Measurements from ENCODE around the gene CARD6.
"Not testable (repeated sequence)": the region's sequence is repeated elsewhere in the genome, so short reads cannot be mapped to it uniquely, and the experiment has no call there.

CARD6 gene, protein sequence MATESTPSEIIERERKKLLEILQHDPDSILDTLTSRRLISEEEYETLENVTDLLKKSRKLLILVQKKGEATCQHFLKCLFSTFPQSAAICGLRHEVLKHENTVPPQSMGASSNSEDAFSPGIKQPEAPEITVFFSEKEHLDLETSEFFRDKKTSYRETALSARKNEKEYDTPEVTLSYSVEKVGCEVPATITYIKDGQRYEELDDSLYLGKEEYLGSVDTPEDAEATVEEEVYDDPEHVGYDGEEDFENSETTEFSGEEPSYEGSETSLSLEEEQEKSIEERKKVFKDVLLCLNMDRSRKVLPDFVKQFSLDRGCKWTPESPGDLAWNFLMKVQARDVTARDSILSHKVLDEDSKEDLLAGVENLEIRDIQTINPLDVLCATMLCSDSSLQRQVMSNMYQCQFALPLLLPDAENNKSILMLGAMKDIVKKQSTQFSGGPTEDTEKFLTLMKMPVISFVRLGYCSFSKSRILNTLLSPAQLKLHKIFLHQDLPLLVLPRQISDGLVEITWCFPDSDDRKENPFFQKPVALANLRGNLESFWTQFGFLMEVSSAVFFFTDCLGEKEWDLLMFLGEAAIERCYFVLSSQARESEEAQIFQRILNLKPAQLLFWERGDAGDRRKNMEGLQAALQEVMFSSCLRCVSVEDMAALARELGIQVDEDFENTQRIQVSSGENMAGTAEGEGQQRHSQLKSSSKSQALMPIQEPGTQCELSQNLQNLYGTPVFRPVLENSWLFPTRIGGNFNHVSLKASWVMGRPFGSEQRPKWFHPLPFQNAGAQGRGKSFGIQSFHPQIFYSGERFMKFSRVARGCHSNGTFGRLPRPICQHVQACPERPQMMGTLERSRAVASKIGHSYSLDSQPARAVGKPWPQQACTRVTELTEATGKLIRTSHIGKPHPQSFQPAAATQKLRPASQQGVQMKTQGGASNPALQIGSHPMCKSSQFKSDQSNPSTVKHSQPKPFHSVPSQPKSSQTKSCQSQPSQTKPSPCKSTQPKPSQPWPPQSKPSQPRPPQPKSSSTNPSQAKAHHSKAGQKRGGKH

DNA sequence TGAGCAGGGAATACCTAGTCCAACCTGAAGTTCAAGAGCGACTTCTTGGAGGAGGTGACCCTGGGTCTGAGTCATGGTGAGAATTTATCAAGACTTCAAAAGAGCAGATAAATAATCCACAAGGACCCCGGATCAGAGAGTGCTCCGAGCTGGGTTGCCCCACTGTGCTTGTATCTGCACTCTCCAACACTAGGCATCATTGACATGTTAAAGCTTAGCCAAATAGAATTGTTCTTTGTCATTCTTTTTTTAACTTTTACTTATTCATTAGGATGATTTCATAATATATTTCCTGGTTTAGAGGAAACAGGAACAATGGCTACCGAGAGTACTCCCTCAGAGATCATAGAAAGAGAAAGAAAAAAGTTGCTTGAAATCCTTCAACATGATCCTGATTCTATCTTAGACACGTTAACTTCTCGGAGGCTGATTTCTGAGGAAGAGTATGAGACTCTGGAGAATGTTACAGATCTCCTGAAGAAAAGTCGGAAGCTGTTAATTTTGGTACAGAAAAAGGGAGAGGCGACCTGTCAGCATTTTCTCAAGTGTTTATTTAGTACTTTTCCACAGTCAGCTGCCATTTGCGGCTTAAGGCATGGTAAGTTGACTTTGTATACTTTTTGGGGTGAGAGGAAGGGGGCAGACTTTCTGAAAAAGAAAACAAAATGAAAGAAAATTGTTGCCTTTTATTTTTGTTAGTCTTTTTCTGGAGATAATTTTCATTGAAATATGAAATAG, at the start of gene CARD6:
CARD6 (plus strand) TSS at position 300 of the 738 bp plus-strand sequence; CDS start at position 316, 16 bp downstream.
- H3K4me3 ChIP-seq (ENCODE audit: low read depth in 1 of 2, low read length in 2 of 2), result no peak within 1 kb of the TSS
- no peak within 1 kb of the TSS for H3K4me2 ChIP-seq (ENCODE audit: insufficient read depth, low read length)
- peaks cover 27% of the 10 kb centered on the region for H3K27me3 ChIP-seq (ENCODE audit: insufficient read depth, low read length, poor library complexity)
- H2AFZ ChIP-seq (ENCODE audit: low read depth, low read length), result no peak within 1 kb of the TSS
- no peak within 1 kb of the TSS for H3K9ac ChIP-seq (ENCODE audit: low read depth, low read length)
- no peaks in the 10 kb centered on the region for H3K9me3 ChIP-seq (ENCODE audit: insufficient read depth, low read length, severe bottlenecking)
- no peaks in the 10 kb centered on the region for H3K79me2 ChIP-seq (ENCODE audit: insufficient read depth, low read length)
- no peak for ATAC-seq (ENCODE audit: insufficient read depth, low read depth)
- DNase-seq, result no peak
- TF ChIP-seq, protein P1, sequence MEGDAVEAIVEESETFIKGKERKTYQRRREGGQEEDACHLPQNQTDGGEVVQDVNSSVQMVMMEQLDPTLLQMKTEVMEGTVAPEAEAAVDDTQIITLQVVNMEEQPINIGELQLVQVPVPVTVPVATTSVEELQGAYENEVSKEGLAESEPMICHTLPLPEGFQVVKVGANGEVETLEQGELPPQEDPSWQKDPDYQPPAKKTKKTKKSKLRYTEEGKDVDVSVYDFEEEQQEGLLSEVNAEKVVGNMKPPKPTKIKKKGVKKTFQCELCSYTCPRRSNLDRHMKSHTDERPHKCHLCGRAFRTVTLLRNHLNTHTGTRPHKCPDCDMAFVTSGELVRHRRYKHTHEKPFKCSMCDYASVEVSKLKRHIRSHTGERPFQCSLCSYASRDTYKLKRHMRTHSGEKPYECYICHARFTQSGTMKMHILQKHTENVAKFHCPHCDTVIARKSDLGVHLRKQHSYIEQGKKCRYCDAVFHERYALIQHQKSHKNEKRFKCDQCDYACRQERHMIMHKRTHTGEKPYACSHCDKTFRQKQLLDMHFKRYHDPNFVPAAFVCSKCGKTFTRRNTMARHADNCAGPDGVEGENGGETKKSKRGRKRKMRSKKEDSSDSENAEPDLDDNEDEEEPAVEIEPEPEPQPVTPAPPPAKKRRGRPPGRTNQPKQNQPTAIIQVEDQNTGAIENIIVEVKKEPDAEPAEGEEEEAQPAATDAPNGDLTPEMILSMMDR (IDR thresholded peaks at IDR 0.05; ENCODE audit: borderline replicate concordance, extremely low read depth, low read length, poor library complexity, severe bottlenecking), result no peak
- TF ChIP-seq EZH2 (IDR thresholded peaks at IDR 0.05; ENCODE audit: borderline replicate concordance, low read depth, low read length, severe bottlenecking), result no peak
- no peaks in the 10 kb centered on the region for H3K4me1 ChIP-seq (ENCODE audit: insufficient read depth, low read length)
- no peaks in the 10 kb centered on the region for H4K20me1 ChIP-seq (ENCODE audit: insufficient read depth, low read length)
- no peak within 1 kb of the TSS for H3K27ac ChIP-seq (ENCODE audit: low read length)
- H3K36me3 ChIP-seq (ENCODE audit: insufficient read depth, low read length), result no peaks in the 10 kb centered on the region

DNA sequence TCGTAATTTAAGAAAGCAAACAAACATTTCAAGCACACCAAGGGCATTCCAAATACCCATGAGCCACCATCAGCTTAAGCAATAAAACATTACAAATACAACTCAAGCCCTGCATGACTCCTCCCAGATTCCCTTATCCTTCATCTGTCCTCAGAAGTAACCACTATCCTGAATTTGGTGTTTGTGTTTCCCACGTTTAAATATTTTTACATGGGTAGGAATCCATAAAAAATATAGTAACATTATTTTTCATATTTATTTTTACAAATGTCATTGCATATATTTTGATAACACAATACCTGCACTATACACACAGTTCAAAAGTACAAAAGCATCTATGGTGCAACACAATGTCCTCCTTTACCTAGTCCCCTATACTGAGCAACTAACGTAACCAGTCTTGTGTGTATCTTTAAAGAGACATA, 49.4 kb upstream of the CARD6 start:
- Histone ChIP-seq H3K4me2 (ENCODE audit: insufficient read depth, low read length) (no peak overlapping the region; the same call in 1 of the 2 replicates), H3K79me2 (ENCODE audit: insufficient read depth, low read length) (peaks cover 100% of the 10 kb centered on the region), H3K9me3 (ENCODE audit: insufficient read depth, low read length, severe bottlenecking) (peaks cover 2% of the 10 kb centered on the region), H3K9ac (ENCODE audit: low read depth, low read length) (no peak overlapping the region), H2AFZ (ENCODE audit: low read depth, low read length) (no peak overlapping the region), H3K4me3 (ENCODE audit: low read depth in 1 of 2, low read length in 2 of 2) (no peak overlapping the region), H3K36me3 (ENCODE audit: insufficient read depth, low read length) (peaks cover 22% of the 10 kb centered on the region), H4K20me1 (ENCODE audit: insufficient read depth, low read length) (peaks cover 55% of the 10 kb centered on the region), H3K27me3 (ENCODE audit: insufficient read depth, low read length, poor library complexity) (no peaks in the 10 kb centered on the region), H3K4me1 (ENCODE audit: insufficient read depth, low read length) (peaks cover 15% of the 10 kb centered on the region), H3K27ac (ENCODE audit: low read length) (no peak overlapping the region)
- ATAC-seq (ENCODE audit: insufficient read depth, low read depth) (no peak), DNase-seq (no peak)
- TF ChIP-seq EZH2 (IDR thresholded peaks at IDR 0.05; ENCODE audit: borderline replicate concordance, low read depth, low read length, severe bottlenecking), result no peak
- TF ChIP-seq, protein P1 (IDR thresholded peaks at IDR 0.05; ENCODE audit: borderline replicate concordance, extremely low read depth, low read length, poor library complexity, severe bottlenecking), result no peak

DNA sequence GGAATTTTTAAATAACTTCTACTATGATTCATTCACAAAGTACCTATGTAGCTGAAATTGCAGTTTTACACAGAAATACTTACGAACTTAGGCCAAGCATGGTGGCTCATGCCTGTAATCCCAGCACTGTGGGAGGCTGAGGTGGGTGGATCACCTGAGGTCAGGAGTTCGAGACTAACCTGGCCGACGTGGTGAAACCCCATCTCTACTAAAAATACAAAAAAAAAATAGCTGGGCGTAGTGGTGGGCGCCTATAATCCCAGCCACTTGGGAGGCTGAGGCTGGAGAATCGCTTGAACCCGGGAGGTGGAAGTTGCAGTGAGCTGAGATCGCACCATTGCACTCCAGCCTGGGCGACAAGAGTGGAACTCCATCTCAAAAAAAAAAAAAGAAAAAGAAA, 48.5 kb upstream of the CARD6 start:
- DNase-seq; H3K27me3 ChIP-seq (ENCODE audit: insufficient read depth, low read length, poor library complexity); H3K9me3 ChIP-seq (ENCODE audit: insufficient read depth, low read length, severe bottlenecking); ATAC-seq (ENCODE audit: insufficient read depth, low read depth); H3K4me2 ChIP-seq (ENCODE audit: insufficient read depth, low read length); H2AFZ ChIP-seq (ENCODE audit: low read depth, low read length); H3K4me3 ChIP-seq (ENCODE audit: low read depth in 1 of 2, low read length in 2 of 2); H3K27ac ChIP-seq (ENCODE audit: low read length); H3K9ac ChIP-seq (ENCODE audit: low read depth, low read length): not testable (repeated sequence)
- peaks cover 21% of the 10 kb centered on the region for H3K4me1 ChIP-seq (ENCODE audit: insufficient read depth, low read length)
- H3K36me3 ChIP-seq (ENCODE audit: insufficient read depth, low read length), result peaks cover 22% of the 10 kb centered on the region
- peaks cover 63% of the 10 kb centered on the region for H4K20me1 ChIP-seq (ENCODE audit: insufficient read depth, low read length)
- peaks cover 100% of the 10 kb centered on the region for H3K79me2 ChIP-seq (ENCODE audit: insufficient read depth, low read length)

DNA sequence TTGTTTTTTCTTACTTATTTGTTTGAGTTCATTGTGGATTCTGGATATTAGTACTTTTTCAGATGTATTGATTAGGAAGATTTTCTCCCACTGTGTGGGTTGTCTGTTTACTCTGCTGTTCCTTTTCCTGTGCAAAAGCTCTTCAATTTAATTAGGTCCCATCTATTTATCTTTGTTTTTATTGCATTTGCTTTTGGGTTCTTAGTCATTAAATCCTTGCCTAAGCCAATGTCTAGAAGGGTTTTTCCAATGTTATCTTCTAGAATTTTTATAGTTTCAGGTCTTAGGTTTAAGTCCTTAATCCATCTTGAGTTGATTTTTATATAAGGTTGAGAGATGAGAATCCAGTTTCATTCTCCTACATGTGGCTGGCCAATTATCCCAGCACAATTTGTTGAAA, 46.8 kb upstream of the CARD6 start:
- H2AFZ ChIP-seq (ENCODE audit: low read depth, low read length); H3K27me3 ChIP-seq (ENCODE audit: insufficient read depth, low read length, poor library complexity); H3K9me3 ChIP-seq (ENCODE audit: insufficient read depth, low read length, severe bottlenecking); H3K9ac ChIP-seq (ENCODE audit: low read depth, low read length); H3K4me2 ChIP-seq (ENCODE audit: insufficient read depth, low read length); ATAC-seq (ENCODE audit: insufficient read depth, low read depth); H3K4me3 ChIP-seq (ENCODE audit: low read depth in 1 of 2, low read length in 2 of 2); DNase-seq; H3K27ac ChIP-seq (ENCODE audit: low read length): not testable (repeated sequence)
- H4K20me1 ChIP-seq (ENCODE audit: insufficient read depth, low read length), result peaks cover 49% of the 10 kb centered on the region
- H3K4me1 ChIP-seq (ENCODE audit: insufficient read depth, low read length), result peaks cover 32% of the 10 kb centered on the region
- H3K79me2 ChIP-seq (ENCODE audit: insufficient read depth, low read length), result peaks cover 86% of the 10 kb centered on the region
- peaks cover 11% of the 10 kb centered on the region; the same call in 1 of the 2 replicates for H3K36me3 ChIP-seq (ENCODE audit: insufficient read depth, low read length)

DNA sequence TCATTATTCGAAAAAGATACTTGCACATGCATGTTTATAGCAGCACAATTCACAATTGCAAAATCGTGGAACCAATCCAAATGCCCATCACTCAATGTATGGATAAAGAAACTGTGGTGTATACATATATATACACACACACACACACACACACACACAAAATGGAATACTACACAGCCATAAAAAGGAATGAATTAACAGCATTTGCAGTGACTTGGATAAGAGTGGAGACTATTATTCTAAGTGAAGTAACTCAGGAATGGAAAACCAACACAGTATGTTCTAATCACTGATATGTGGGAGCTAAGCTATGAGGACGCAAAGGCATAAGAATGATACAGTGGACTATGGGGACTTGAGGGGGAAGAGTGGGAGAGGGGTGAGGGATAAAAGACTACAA, 46.3 kb upstream of the CARD6 start:
- not testable (repeated sequence) for H3K4me2 ChIP-seq (ENCODE audit: insufficient read depth, low read length); DNase-seq; H3K36me3 ChIP-seq (ENCODE audit: insufficient read depth, low read length); H3K4me3 ChIP-seq (ENCODE audit: low read depth in 1 of 2, low read length in 2 of 2); ATAC-seq (ENCODE audit: insufficient read depth, low read depth); H3K9me3 ChIP-seq (ENCODE audit: insufficient read depth, low read length, severe bottlenecking); H3K27ac ChIP-seq (ENCODE audit: low read length); H3K27me3 ChIP-seq (ENCODE audit: insufficient read depth, low read length, poor library complexity); H3K9ac ChIP-seq (ENCODE audit: low read depth, low read length); H2AFZ ChIP-seq (ENCODE audit: low read depth, low read length)
- H3K79me2 ChIP-seq (ENCODE audit: insufficient read depth, low read length), result peaks cover 81% of the 10 kb centered on the region
- H3K4me1 ChIP-seq (ENCODE audit: insufficient read depth, low read length), result peaks cover 37% of the 10 kb centered on the region
- H4K20me1 ChIP-seq (ENCODE audit: insufficient read depth, low read length), result peaks cover 46% of the 10 kb centered on the region
